Neural cell (in vitro differentiated cells): ENCODE results near the gene KIAA0753.

Experiments used
- CTCF ChIP-seq: fragments of 450-650 bp; IDR thresholded peaks from 2 replicates; pipeline ENCODE4 v1.5.1; 2014; ENCODE audit warnings: antibody characterized with exemption, mild to moderate bottlenecking, moderate library complexity; ENCODE audit not compliant: poor library complexity, severe bottlenecking
- POLR2AphosphoS5 ChIP-seq: IDR thresholded peaks from 2 replicates; pipeline ENCODE4 v1.6.1; 2012
- TAF1 ChIP-seq: IDR thresholded peaks from 2 replicates; pipeline ENCODE4 v1.6.1; 2012; ENCODE audit warnings: low read depth

GRCh38 chr17:6651919-6652452, 11.5 kb upstream of the KIAA0753 start:
- TF ChIP-seq CTCF = no peak
- no peak for TF ChIP-seq POLR2AphosphoS5
- TF ChIP-seq TAF1 = no peak
